H9 (cell line): ENCODE results near the gene FAM13A. TPM values are rescaled to one million over a fixed set of nuclear protein-coding genes. Genes with fewer than 3 reads are reported as not detected.

Source experiments
- DNase-seq: peaks from one replicate; pipeline ENCODE4 v3.0.0-alpha.2; 2017
- H2AFZ ChIP-seq: one replicate; pipeline ENCODE4 v1.6.1; 2013; ENCODE audit warnings: mild to moderate bottlenecking, low read length, control low read depth, moderate library complexity
- H2AK5ac ChIP-seq: 2 replicates; pipeline ENCODE4 v1.6.1; 2013; ENCODE audit warnings: low read length, control low read depth, mixed read lengths; ENCODE audit not compliant: insufficient read length
- H2BK120ac ChIP-seq: one replicate; pipeline ENCODE4 v1.6.1; 2013; ENCODE audit warnings: low read depth, mild to moderate bottlenecking, low read length, control low read depth, inconsistent platforms; ENCODE audit not compliant: poor library complexity, severe bottlenecking
- H2BK12ac ChIP-seq: 2 replicates; pipeline ENCODE4 v1.6.1; 2013; ENCODE audit warnings: low read length, control low read depth, mixed read lengths, low read depth; ENCODE audit not compliant: insufficient read length
- H2BK15ac ChIP-seq: 2 replicates; pipeline ENCODE4 v1.6.1; 2013; ENCODE audit warnings: low read depth, low read length, control low read depth
- H2BK20ac ChIP-seq: one replicate; pipeline ENCODE4 v1.6.1; 2013; ENCODE audit warnings: low read depth, mild to moderate bottlenecking, low read length, control low read depth, inconsistent platforms; ENCODE audit not compliant: poor library complexity, severe bottlenecking
- H2BK5ac ChIP-seq: 2 replicates; pipeline ENCODE4 v1.6.1; 2013; ENCODE audit warnings: low read length, control low read depth, mixed read lengths; ENCODE audit not compliant: insufficient read length
- H3K14ac ChIP-seq: 2 replicates; pipeline ENCODE4 v1.6.1; 2013; ENCODE audit warnings: low read length, control low read depth; ENCODE audit not compliant: insufficient read depth
- H3K18ac ChIP-seq: 2 replicates; pipeline ENCODE4 v1.6.1; 2013; ENCODE audit warnings: low read depth, mild to moderate bottlenecking, mixed read lengths, low read length, control low read depth; ENCODE audit not compliant: insufficient read length
- H3K23ac ChIP-seq: 2 replicates; pipeline ENCODE4 v1.6.1; 2013; ENCODE audit warnings: low read length, control low read depth, mixed read lengths, low read depth; ENCODE audit not compliant: insufficient read length
- H3K23me2 ChIP-seq: 2 replicates; pipeline ENCODE4 v1.6.1; 2013; ENCODE audit warnings: low read depth, mild to moderate bottlenecking, mixed read lengths, low read length, control low read depth; ENCODE audit not compliant: insufficient read length, poor library complexity, severe bottlenecking
- H3K27ac ChIP-seq: 2 replicates; pipeline ENCODE4 v1.5.1; 2013; ENCODE audit warnings: low read length, control low read depth, mixed read lengths, low read depth; ENCODE audit not compliant: insufficient read length
- H3K27me3 ChIP-seq: 2 replicates; pipeline ENCODE4 v1.6.1; 2013; ENCODE audit warnings: low read length, control low read depth, inconsistent platforms; ENCODE audit not compliant: insufficient read depth
- H3K4ac ChIP-seq: 2 replicates; pipeline ENCODE4 v1.6.1; 2013; ENCODE audit warnings: low read depth, mild to moderate bottlenecking, control low read depth, inconsistent platforms, low read length, moderate library complexity
- H3K4me1 ChIP-seq: 2 replicates; pipeline ENCODE4 v1.6.1; 2013; ENCODE audit warnings: low read length, control low read depth, inconsistent platforms; ENCODE audit not compliant: insufficient read depth
- H3K4me2 ChIP-seq: 2 replicates; pipeline ENCODE4 v1.6.1; 2013; ENCODE audit warnings: low read length, control low read depth, mixed read lengths; ENCODE audit not compliant: insufficient read length, insufficient read depth
- H3K56ac ChIP-seq: 2 replicates; pipeline ENCODE4 v1.6.1; 2013; ENCODE audit warnings: low read depth, mild to moderate bottlenecking, mixed read lengths, low read length, control low read depth; ENCODE audit not compliant: insufficient read length
- H3K79me1 ChIP-seq: 2 replicates; pipeline ENCODE4 v1.6.1; 2013; ENCODE audit warnings: low read depth, mild to moderate bottlenecking, moderate library complexity, low read length, control low read depth, inconsistent platforms; ENCODE audit not compliant: insufficient read depth, poor library complexity, severe bottlenecking
- H3K79me2 ChIP-seq: 2 replicates; pipeline ENCODE4 v1.6.1; 2013; ENCODE audit warnings: low read length, control low read depth, inconsistent platforms; ENCODE audit not compliant: insufficient read depth
- H3K9ac ChIP-seq: 2 replicates; pipeline ENCODE4 v1.6.1; 2013; ENCODE audit warnings: low read length, control low read depth, mixed read lengths; ENCODE audit not compliant: insufficient read length; ENCODE audit errors: extremely low read depth
- H3K9me3 ChIP-seq: one replicate; pipeline ENCODE4 v1.6.1; 2013; ENCODE audit warnings: low read depth, low read length, inconsistent platforms; ENCODE audit not compliant: control insufficient read depth
- H3T11ph ChIP-seq: one replicate; pipeline ENCODE4 v1.6.1; 2013; ENCODE audit warnings: mild to moderate bottlenecking, low read length, control low read depth, inconsistent platforms
- H4K20me1 ChIP-seq: one replicate; pipeline ENCODE4 v1.6.1; 2013; ENCODE audit not compliant: control insufficient read depth, insufficient read length, insufficient read depth
- H4K5ac ChIP-seq: 2 replicates; pipeline ENCODE4 v1.6.1; 2013; ENCODE audit warnings: low read depth, mild to moderate bottlenecking, mixed read lengths, low read length, control low read depth; ENCODE audit not compliant: insufficient read length
- H4K8ac ChIP-seq: replicated peaks from 2 replicates; pipeline ENCODE4 v1.6.1; 2013; ENCODE audit warnings: low read length, control low read depth, mixed read lengths, low read depth; ENCODE audit not compliant: insufficient read length
- H4K91ac ChIP-seq: 2 replicates; pipeline ENCODE4 v1.6.1; 2013; ENCODE audit warnings: low read depth, mild to moderate bottlenecking, moderate library complexity, mixed read lengths, low read length, control low read depth; ENCODE audit not compliant: insufficient read length
- H3K27ac Mint-ChIP-seq, 3 experiments: 2 replicates in 2 of 3; 3 replicates in 1 of 3; pipeline ENCODE4 v1.8.0; 2020 to 2021; ENCODE audit warnings: mixed read lengths in 3 of 3, mild to moderate bottlenecking in 1 of 3, moderate library complexity in 1 of 3
- H3K27me3 Mint-ChIP-seq: 2 replicates; pipeline ENCODE4 v1.8.0; 2021; ENCODE audit warnings: low read depth, mild to moderate bottlenecking, moderate library complexity, mixed read lengths
- H3K36me3 Mint-ChIP-seq, 3 experiments: 2 replicates in 2 of 3; 3 replicates in 1 of 3; pipeline ENCODE4 v1.8.0; 2020 to 2021; ENCODE audit warnings: low read depth in 3 of 3, mixed read lengths in 3 of 3; ENCODE audit not compliant: insufficient read depth in 1 of 3
- H3K4me1 Mint-ChIP-seq, 2 experiments: 2 replicates each; pipeline ENCODE4 v1.8.0; 2020; ENCODE audit warnings: mixed read lengths in 2 of 2
- H3K4me3 Mint-ChIP-seq, 2 experiments: 2 replicates in 1 of 2; 3 replicates in 1 of 2; pipeline ENCODE4 v1.8.0; 2020 to 2021; ENCODE audit warnings: mild to moderate bottlenecking in 2 of 2, mixed read lengths in 2 of 2, moderate library complexity in 1 of 2
- H3K9me3 Mint-ChIP-seq, 2 experiments: 2 replicates in 1 of 2; 3 replicates in 1 of 2; pipeline ENCODE4 v1.8.0; 2020; ENCODE audit warnings: mild to moderate bottlenecking in 2 of 2, mixed read lengths in 2 of 2, moderate library complexity in 1 of 2
- WGBS: extraction: QIAGEN DNeasy Blood & Tissue Kit; methylation state at CpG from one replicate; pipeline ENCODE4 v1.1.7; 2013; ENCODE audit warnings: missing lambda C conversion rate, low lambda C conversion rate, mixed read lengths; ENCODE audit not compliant: insufficient read length; ENCODE audit errors: extremely low coverage; 5-methylcytosine and 5-hydroxymethylcytosine counted together
- total RNA-seq: library from RNA; stranded (reverse); gene quantifications from 2 replicates; pipeline ENCODE4 v1.2.1, GENCODE V29; 2021
- TF ChIP-seq, protein P1 (sequence below): fragments of 200-600 bp; sonication (generic); conservative IDR thresholded peaks from 3 replicates; pipeline ENCODE4 v1.8.0; 2021; ENCODE audit warnings: antibody characterized with exemption, mild to moderate bottlenecking

FAM13A gene
- total RNA-seq, 1 experiment from 2014 or later: 12.7 TPM

DNA sequence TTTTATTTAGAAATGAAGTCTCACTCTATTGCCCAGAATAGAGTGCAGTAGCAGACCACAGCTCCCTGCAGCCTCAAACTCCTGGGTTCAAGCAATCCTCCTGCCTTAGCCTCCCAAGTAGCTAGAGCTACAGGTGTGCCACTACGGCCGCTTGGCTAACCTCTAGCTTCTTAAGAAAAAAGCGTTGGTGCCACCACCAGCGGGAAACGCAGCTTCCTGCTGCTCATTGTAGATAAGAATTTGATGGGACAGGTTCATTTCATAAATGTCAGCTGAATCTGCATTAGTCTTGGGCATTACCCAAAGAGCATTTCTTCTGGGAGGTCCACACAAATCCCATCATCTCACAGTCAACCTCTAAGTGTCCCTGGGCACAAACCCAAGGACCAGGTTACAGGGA, 326.2 kb downstream of the FAM13A start:
- Histone ChIP-seq H3K4ac (no peak overlapping the region), H3K9me3 (no peaks in the 10 kb centered on the region), H3K23ac (no peak overlapping the region), H3K23me2 (no peaks in the 10 kb centered on the region), H3K27me3 (no peaks in the 10 kb centered on the region), H2AK5ac (no peak overlapping the region), H3K4me2 (no peak overlapping the region), H3T11ph (no peak overlapping the region), H4K91ac (no peak overlapping the region), H3K79me1 (no peaks in the 10 kb centered on the region), H2BK20ac (no peak overlapping the region), H2BK15ac (no peak overlapping the region), H2BK120ac (no peak overlapping the region), H3K56ac (no peak overlapping the region), H3K27ac (no peak overlapping the region), H4K20me1 (no peaks in the 10 kb centered on the region), H3K79me2 (no peaks in the 10 kb centered on the region), H2AFZ (no peak overlapping the region), H3K14ac (no peak overlapping the region), H3K18ac (no peak overlapping the region), H3K4me1 (no peaks in the 10 kb centered on the region), H3K9ac (no peak overlapping the region), H2BK5ac (no peak overlapping the region), H2BK12ac (no peak overlapping the region), H4K5ac (no peak overlapping the region), H4K8ac (no peak overlapping the region)
- no peaks in the 10 kb centered on the region for H3K9me3 Mint-ChIP-seq
- DNase-seq: no peak
- peaks cover 3 to 6% of the 10 kb centered on the region in 2 experiments; a peak in 3 of 4 replicates for H3K4me1 Mint-ChIP-seq
- TF ChIP-seq, protein P1, sequence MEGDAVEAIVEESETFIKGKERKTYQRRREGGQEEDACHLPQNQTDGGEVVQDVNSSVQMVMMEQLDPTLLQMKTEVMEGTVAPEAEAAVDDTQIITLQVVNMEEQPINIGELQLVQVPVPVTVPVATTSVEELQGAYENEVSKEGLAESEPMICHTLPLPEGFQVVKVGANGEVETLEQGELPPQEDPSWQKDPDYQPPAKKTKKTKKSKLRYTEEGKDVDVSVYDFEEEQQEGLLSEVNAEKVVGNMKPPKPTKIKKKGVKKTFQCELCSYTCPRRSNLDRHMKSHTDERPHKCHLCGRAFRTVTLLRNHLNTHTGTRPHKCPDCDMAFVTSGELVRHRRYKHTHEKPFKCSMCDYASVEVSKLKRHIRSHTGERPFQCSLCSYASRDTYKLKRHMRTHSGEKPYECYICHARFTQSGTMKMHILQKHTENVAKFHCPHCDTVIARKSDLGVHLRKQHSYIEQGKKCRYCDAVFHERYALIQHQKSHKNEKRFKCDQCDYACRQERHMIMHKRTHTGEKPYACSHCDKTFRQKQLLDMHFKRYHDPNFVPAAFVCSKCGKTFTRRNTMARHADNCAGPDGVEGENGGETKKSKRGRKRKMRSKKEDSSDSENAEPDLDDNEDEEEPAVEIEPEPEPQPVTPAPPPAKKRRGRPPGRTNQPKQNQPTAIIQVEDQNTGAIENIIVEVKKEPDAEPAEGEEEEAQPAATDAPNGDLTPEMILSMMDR: no peak
- H3K27me3 Mint-ChIP-seq: no peaks in the 10 kb centered on the region
- no CpG with 5 or more reads among the region's 5 CpGs for WGBS
- 0 out of 7 replicates have a peak overlapping the region, but pooled peaks of 1 of the 3 experiments have one; percentile 36 for H3K27ac Mint-ChIP-seq
- H3K36me3 Mint-ChIP-seq: peaks cover 2 to 27% (median 19%) of the 10 kb centered on the region in 3 experiments; a peak in 6 of 7 replicates
- no peak overlapping the region for H3K4me3 Mint-ChIP-seq
